ENCODE data around the gene FHOD3. TPM values are rescaled to one million over a fixed set of nuclear protein-coding genes. Genes with fewer than 3 reads are reported as not detected.
A peak's percentile ranks its signal among the peaks of the same experiment; 100 is the strongest.

Gene FHOD3
- total and polyA plus RNA-seq, 7 donors = 5.4 to 98.2 (median 20.2) TPM

DNA sequence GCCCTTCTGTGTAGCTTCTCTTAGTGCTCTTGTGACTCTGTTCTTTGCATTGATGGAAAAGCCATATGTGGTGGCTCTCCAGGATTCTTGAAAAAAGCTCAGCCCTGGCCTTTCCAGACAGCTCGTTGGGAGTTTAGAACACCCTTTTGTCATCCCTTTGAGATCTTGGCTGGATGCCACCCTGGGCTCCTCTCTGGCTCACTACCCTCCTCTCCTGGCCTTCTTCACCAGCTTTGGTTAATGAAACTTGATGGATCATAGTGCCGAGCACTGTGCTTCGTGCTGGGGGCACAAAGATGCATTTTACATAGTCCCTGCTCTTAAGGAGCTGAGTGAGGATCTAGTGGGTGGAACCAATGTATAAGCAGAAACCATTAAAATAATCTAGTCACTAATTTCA, 15.6 kb upstream of the FHOD3 start:
- WGBS, 3 donors = 31 to 41% (median 40%) methylated on average over 3 of the region's 3 CpGs
- H3K4me3 ChIP-seq = no peak overlapping the region
- peaks cover 0 to 2% (median 0%) of the 10 kb centered on the region in 3 donors for H3K27me3 ChIP-seq (ENCODE audit: insufficient read depth in 3 of 3, low read length in 2 of 3)
- H3K36me3 ChIP-seq (ENCODE audit: insufficient read depth in 1 of 2, low read depth in 1 of 2) = no peaks in the 10 kb centered on the region
- ATAC-seq = no peak
- intact Hi-C loops (cut with DNase I) = loop anchor here in 1 of 2 donors (5.0 kb wide), 2 partner anchors 185 to 265 kb away; no protein-coding TSS in a partner anchor
- H3K27ac ChIP-seq = no peak overlapping the region
- TF ChIP-seq CTCF (IDR thresholded peaks at IDR 0.05) = no peak
- no peaks in the 10 kb centered on the region for H3K9me3 ChIP-seq
- H3K4me1 ChIP-seq = no peaks in the 10 kb centered on the region
- no peak for DNase-seq

DNA sequence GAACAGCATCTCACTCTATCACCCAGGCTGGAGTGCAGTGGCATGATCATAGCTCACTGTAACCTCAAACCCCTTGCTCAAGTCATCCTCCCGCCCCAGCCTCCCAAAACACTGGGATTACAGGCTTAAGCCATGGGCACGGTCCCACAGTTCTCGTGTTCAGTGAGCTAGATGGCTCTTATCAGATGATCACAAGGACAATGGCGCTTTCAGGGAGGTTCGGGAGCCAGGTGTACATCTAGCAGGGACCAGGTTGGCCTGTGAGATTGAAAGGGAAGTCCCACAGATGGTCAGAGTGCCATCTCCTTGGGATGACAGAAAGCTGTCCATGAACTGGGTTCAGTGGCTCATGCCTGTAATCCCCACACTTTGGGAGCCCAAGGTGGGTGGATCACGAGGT, 14.1 kb upstream of the FHOD3 start:
- 73 to 78% (median 76%) methylated on average over 6 of the region's 6 CpGs for WGBS, 3 donors
- no peak overlapping the region for H3K27ac ChIP-seq
- no peaks in the 10 kb centered on the region for H3K36me3 ChIP-seq (ENCODE audit: insufficient read depth in 1 of 2, low read depth in 1 of 2)
- ATAC-seq (no peak), DNase-seq (no peak)
- no peaks in the 10 kb centered on the region for H3K4me1 ChIP-seq
- peaks cover under 1% of the 10 kb centered on the region for H3K9me3 ChIP-seq
- peaks cover 0 to 2% (median 0%) of the 10 kb centered on the region in 3 donors for H3K27me3 ChIP-seq (ENCODE audit: insufficient read depth in 3 of 3, low read length in 2 of 3)
- TF ChIP-seq CTCF (IDR thresholded peaks at IDR 0.05) = no peak
- H3K4me3 ChIP-seq = no peak overlapping the region
- intact Hi-C loops (cut with DNase I) = loop anchor here in 1 of 2 donors (5.0 kb wide), 2 partner anchors 186 to 266 kb away; no protein-coding TSS in a partner anchor

DNA sequence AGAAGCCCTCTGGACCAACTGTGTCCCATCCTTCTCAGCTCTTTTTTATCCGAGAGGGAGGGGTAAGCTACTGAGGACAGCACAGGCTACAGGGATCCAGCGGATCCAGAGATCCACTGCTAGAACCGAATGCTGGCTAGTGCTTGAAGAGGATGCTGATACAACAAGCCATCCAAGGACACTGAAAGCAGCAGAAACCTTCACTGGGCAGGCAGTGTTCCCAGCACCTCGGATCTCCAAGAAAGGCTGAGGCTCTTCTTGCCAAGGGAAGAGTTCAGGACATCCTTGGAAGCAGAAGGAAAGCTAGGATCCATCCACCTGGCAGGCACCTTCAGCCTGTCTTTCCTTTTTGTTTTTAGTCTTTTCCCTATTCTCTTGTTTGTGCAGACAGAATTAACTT, 13.2 kb upstream of the FHOD3 start:
- Histone ChIP-seq H3K27ac (no peak overlapping the region), H3K9me3 (peaks cover 5% of the 10 kb centered on the region), H3K36me3 (ENCODE audit: insufficient read depth in 1 of 2, low read depth in 1 of 2) (no peaks in the 10 kb centered on the region), H3K4me1 (no peaks in the 10 kb centered on the region), H3K4me3 (no peak overlapping the region), H3K27me3 (ENCODE audit: insufficient read depth in 3 of 3, low read length in 2 of 3) (peaks cover 0 to 2% (median 0%) of the 10 kb centered on the region in 3 donors)
- intact Hi-C loops (cut with DNase I) = loop anchor here (2.0 to 5.0 kb wide), 4 partner anchors 187 to 267 kb away; no protein-coding TSS in a partner anchor
- ATAC-seq (peak in 2 of 4 donors; percentile 5 to 24), DNase-seq (no peak)
- no peak for TF ChIP-seq CTCF (IDR thresholded peaks at IDR 0.05)
- 48 to 72% (median 57%) methylated on average over 4 of the region's 4 CpGs for WGBS, 3 donors

DNA sequence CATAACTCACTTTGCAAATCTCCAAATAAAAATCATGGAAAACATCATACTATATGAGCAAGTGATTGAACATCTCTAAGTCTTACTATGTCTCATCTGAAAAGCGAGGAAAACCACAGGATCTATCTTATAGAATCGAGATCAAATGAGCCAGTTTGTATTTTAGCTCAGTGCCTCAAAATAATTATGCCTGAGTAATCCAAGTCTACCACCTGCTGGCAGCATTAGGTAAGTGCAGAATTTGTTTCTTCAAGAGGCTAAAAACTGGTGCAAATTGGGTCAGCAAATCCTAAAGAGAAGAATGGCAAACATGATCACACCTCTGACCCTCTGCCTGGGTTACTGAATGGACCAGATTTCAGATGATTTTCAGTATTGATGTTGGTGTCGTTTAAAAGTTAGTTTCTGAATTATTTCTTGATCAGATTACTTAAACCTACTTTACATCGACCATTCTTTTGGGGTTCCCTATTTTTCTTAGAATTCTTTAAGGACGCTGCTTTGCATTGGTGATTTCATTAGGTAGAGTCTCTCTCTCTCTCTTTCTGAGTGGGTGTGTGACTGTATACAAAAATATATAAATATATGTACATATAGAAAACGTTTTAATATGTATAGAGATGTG, 12.7 kb upstream of the FHOD3 start:
- Histone ChIP-seq H3K4me3 (no peak overlapping the region), H3K4me1 (no peaks in the 10 kb centered on the region), H3K9me3 (peaks cover 5% of the 10 kb centered on the region), H3K27ac (no peak overlapping the region), H3K27me3 (ENCODE audit: insufficient read depth in 3 of 3, low read length in 2 of 3) (peaks cover 0 to 2% (median 0%) of the 10 kb centered on the region in 3 donors), H3K36me3 (ENCODE audit: insufficient read depth in 1 of 2, low read depth in 1 of 2) (no peaks in the 10 kb centered on the region)
- 31 to 34% (median 34%) methylated on average over 6 of the region's 6 CpGs for WGBS, 3 donors
- peak; percentile 61 to 77 (median 67) for ATAC-seq
- DNase-seq = no peak
- TF ChIP-seq CTCF (IDR thresholded peaks at IDR 0.05) = peak; percentile 93
- intact Hi-C loops (cut with DNase I) = loop anchor here (2.0 to 5.0 kb wide), 4 partner anchors 187 to 268 kb away; no protein-coding TSS in a partner anchor
